Right atrium auricular region (tissue), 2 donors: Measurements from ENCODE around the gene CHL1. TPM values are rescaled to one million over a fixed set of nuclear protein-coding genes. Genes with fewer than 3 reads are reported as not detected.

ENCODE experiments used
- DNase-seq: peaks from one replicate; pipeline ENCODE4 v3.0.0-alpha.2; 2019; ENCODE audit warnings: low spot score
- H3K27ac ChIP-seq, 2 donors: fragments of 200-600 bp; sonication (generic); 1 replicate in 1 of 2; 2 replicates in 1 of 2; pipeline ENCODE4 v1.5.1; 2016 to 2019
- H3K27me3 ChIP-seq, 2 donors: fragments of 200-600 bp; sonication (generic); one replicate each; pipeline versions ENCODE4 v1.5.1 to v1.6.0; 2017 to 2019
- H3K36me3 ChIP-seq: fragments of 200-600 bp; sonication (generic); one replicate; pipeline ENCODE4 v1.5.1; 2016
- H3K4me1 ChIP-seq, 2 donors: fragments of 200-600 bp; sonication (generic); one replicate each; pipeline versions ENCODE4 v1.5.1 to v1.6.0; 2017 to 2019
- H3K4me3 ChIP-seq, 2 donors: fragments of 200-600 bp; sonication (generic); 1 replicate in 1 of 2; 2 replicates in 1 of 2; pipeline ENCODE4 v1.5.1; 2017 to 2019; ENCODE audit warnings: mild to moderate bottlenecking in 1 of 2, moderate library complexity in 1 of 2
- H3K9me3 ChIP-seq, 2 donors: fragments of 200-600 bp; sonication (generic); one replicate each; pipeline ENCODE4 v1.5.1; 2019
- CTCF ChIP-seq, 2 donors: fragments of 200-600 bp; sonication (generic); IDR thresholded peaks; one replicate each; pipeline ENCODE4 v1.5.1; 2019; ENCODE audit warnings: antibody characterized with exemption in 2 of 2
- total RNA-seq, 2 donors: library from RNA; depleted of rRNA; stranded (reverse); fragments of >200 nt; gene quantifications; one replicate each; pipeline ENCODE4 v1.1.0, GENCODE V29; 2016

The CHL1 gene
- total RNA-seq, 2 donors from 2014 or later: 36.7 to 66.4 TPM

GRCh38 chr3:207973-208372 is 11.4 kb downstream of the CHL1 start:
- peak in 1 of 2 donors; percentile 13 for TF ChIP-seq CTCF (IDR thresholded peaks at IDR 0.05)
- no peaks in the 10 kb centered on the region for H3K27me3 ChIP-seq
- DNase-seq: no peak
- H3K4me3 ChIP-seq: no peak overlapping the region
- no peak overlapping the region for H3K27ac ChIP-seq
- no peaks in the 10 kb centered on the region for H3K36me3 ChIP-seq
- no peaks in the 10 kb centered on the region for H3K9me3 ChIP-seq
- H3K4me1 ChIP-seq: no peaks in the 10 kb centered on the region

GRCh38 chr3:210669-211068 is 14.1 kb downstream of the CHL1 start:
- no peak for TF ChIP-seq CTCF (IDR thresholded peaks at IDR 0.05)
- H3K27me3 ChIP-seq: no peaks in the 10 kb centered on the region

GRCh38 chr3:212432-212831 is 15.9 kb downstream of the CHL1 start:
- Histone ChIP-seq H3K4me1 (no peaks in the 10 kb centered on the region), H3K4me3 (no peak overlapping the region), H3K9me3 (no peaks in the 10 kb centered on the region), H3K27me3 (no peaks in the 10 kb centered on the region), H3K36me3 (no peaks in the 10 kb centered on the region), H3K27ac (no peak overlapping the region)
- no peak for TF ChIP-seq CTCF (IDR thresholded peaks at IDR 0.05)
- no peak for DNase-seq

More at GRCh38 chr3:210669-211068, 14.1 kb downstream of the CHL1 start:
- H3K9me3 ChIP-seq: no peaks in the 10 kb centered on the region
- no peak for DNase-seq
- H3K4me3 ChIP-seq: no peak overlapping the region
- H3K4me1 ChIP-seq: no peaks in the 10 kb centered on the region
- H3K36me3 ChIP-seq: no peaks in the 10 kb centered on the region
- no peak overlapping the region for H3K27ac ChIP-seq

GRCh38 chr3:217099-217813 is 20.7 kb downstream of the CHL1 start:
- Histone ChIP-seq H3K27ac (no peak overlapping the region), H3K27me3 (no peaks in the 10 kb centered on the region), H3K9me3 (no peaks in the 10 kb centered on the region), H3K4me3 (no peak overlapping the region), H3K36me3 (no peaks in the 10 kb centered on the region), H3K4me1 (no peaks in the 10 kb centered on the region)
- no peak for DNase-seq
- no peak for TF ChIP-seq CTCF (IDR thresholded peaks at IDR 0.05)

- TF ChIP-seq CTCF (IDR thresholded peaks at IDR 0.05): no peak
- H3K27me3 ChIP-seq: no peaks in the 10 kb centered on the region
- H3K9me3 ChIP-seq: no peaks in the 10 kb centered on the region
- no peak overlapping the region for H3K4me3 ChIP-seq
- H3K36me3 ChIP-seq: no peaks in the 10 kb centered on the region
- no peak for DNase-seq
- no peaks in the 10 kb centered on the region for H3K4me1 ChIP-seq
- no peak overlapping the region for H3K27ac ChIP-seq
Observed at GRCh38 chr3:217948-218347, 21.4 kb downstream of the CHL1 start.
